GM19099 (cell line): ENCODE measurements around the gene PDE8A.

Source experiments
- POLR2A ChIP-seq: IDR thresholded peaks from 3 replicates; pipeline ENCODE4 v1.6.1; 2011; ENCODE audit warnings: low read depth; ENCODE audit not compliant: insufficient read length; ENCODE audit errors: extremely low read depth

PDE8A gene

DNA sequence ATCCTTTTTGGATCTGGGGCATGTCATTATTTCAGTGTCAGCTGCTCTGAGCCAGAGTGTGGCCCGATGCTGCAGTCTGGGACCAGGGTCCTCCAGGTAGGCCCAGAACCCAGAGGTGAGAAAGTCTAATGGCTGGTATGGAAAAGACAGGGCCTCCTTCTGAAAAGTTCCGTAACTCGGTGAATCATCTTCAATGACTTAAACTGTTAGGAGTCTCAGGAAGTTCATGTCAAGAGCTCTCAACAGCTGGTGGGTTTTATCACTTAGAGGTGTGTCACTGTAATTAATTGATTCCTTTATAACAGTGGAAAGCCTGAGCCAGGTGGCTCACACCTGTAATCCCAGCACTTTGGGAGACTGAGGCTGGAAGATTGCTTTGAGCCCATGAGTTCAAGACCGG, 28.5 kb upstream of the PDE8A start:
- TF ChIP-seq POLR2A, result no peak

DNA sequence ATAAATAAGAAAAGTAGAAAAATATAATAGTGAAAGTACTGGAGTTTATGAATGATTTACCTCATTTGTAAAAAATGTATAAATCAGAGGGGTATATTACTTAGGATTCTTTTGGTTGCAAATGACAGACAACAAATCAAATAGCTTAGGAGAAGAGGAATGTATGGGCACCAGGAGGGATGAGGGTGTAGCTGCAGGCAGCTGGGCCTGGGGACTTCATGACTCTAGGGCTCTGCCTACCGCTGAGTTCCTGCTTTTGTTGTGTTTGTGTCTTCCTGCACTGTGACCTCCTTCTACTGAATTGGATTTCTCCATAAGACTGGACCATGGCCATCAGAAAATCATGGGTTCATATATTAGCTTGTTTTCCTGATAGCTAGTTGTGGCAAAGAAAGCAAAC, 27.9 kb upstream of the PDE8A start:
- no peak for TF ChIP-seq POLR2A

DNA sequence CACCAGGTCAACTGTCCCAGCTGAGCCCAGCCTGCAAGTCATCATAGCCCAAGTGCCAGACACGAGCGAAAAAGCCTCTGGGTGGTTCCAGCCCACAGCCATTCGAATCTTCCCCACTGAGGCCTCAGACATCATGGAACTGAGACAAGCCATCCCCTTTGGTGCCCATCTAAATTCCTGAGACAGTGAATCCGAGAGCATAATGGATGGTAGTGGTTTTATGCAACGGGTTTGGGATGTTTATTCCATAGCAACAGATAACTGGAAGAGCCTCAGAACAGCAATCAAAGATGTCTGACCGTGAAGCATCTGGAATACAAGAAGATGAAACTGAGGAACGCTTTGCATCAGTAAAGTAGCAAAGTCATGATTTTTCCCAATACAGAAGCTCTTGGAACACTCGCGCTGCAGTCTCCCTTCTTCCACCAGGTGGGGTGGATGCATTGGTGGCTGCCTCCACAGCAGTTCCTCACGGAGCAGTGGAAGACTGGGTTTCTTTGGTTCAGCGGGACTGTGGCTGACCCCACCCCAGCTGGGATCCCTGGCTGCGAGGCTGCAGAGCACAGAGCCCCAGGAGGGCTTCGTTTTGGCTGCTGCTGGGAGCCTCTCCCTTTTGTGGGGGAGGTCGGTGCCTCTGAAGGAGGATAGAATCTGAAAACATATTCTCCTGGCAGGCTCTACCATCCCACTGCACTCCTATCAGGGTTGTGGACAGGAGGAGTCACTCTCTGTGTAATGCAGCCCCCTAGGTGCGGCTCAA, 26.4 kb upstream of the PDE8A start:
- no peak for TF ChIP-seq POLR2A

DNA sequence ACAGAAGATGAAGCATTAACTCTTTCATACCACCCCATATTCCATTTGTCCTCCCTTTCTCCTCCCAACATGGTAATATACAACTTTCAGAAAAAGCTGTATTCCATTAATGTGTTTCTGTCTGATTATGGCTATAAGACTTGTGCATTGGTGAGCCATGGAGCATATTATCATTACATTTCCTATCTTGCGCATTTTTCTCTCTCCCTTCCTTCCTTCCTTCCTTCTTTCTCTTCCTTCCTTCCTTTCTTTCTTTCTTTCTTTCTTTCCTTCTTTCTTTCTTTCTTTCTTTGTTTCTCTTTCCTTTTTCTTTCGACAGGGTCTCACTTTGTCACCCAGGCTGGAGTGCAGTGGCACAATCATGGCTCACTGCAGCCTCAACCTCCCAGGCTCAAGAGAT, 25.5 kb upstream of the PDE8A start:
- TF ChIP-seq POLR2A, result no peak

DNA sequence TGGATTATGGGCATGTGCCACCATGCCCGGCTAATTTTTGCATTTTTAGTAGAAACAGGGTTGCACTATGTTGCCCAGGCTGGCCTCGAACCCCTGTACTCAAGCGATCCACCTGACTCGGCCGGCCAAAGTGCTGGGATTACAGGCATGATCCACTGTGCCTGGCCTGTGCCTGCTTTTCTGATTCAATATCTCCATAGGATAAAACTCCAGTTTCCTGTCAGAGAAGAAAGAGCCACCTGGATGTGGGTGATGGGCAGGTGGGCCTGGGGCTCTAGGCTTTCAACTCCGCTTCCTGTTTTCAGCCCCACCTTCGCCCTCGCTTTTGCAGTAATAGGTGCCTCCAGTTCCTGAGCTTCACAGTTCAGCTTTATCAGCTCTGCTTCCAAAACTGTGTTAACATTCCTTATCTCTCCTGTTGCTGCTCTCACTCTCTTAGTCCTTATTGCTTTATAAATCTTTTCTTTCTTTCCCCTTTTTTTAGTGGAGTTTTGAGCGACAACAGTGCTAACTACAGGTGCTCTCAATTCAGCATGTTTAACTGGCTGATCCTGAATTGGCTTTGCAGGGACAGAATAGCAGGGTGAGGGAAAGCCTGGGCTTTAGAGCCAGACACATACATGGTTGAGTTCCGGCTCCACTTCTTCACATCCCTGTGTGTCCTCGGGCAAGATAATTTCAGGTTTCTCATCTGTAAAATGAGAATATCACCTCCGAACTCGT, 21.1 kb upstream of the PDE8A start:
- no peak for TF ChIP-seq POLR2A

DNA sequence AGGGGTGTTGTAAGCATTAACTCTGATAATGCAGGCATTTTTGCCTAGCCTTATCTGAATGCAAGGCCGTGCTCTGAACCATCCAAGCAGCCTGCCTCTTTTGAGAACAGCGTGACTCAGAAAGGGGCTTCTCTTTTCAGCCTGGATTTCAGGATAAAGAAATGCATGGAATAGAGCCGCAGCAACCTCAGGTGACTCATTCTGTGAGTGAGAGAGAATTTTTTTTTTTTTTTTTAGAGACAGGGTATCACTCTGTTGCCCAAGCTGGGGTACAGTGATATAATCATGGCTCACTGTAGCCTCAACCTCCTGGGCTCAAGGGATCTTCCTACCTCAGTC, 20.6 kb upstream of the PDE8A start:
- TF ChIP-seq POLR2A, result no peak

DNA sequence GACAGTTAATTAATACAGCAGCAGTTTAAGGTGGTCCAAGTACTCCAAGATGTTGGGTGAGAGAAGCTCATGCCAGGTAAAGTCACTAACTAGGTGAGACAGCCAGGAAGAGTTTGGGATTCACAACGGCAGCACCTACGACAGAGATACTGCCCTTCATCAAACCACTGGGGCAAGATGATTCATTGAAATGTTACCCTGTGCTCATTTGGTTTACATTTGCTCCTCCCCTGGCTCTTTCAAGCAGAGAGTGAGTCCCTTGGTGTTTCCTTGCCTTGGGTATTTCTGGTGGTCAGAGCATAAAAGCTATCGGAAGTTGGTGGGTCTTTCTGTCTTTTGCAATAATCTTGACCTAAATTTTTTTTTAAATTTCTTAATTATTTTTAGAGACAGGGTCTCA, 19.9 kb upstream of the PDE8A start:
- no peak for TF ChIP-seq POLR2A

DNA sequence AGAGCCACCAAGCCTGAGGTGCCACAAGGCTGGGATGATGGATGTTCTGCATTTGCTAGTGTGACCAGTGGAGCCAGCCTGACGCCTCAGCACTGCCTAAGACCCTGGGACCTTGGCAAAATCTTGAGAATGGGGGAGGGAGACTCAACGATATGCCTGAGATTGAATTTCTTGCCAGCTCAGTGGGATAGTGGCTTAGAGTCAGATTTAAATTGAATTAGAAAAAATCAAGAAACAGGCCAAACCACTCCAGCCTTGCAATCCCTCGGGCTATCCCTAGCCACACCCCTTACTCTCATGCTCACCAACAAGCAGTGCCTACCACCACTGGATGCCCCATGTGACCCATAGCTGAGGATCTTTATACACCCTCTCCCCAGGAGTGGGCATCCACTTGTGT, 18.7 kb upstream of the PDE8A start:
- TF ChIP-seq POLR2A, result no peak

DNA sequence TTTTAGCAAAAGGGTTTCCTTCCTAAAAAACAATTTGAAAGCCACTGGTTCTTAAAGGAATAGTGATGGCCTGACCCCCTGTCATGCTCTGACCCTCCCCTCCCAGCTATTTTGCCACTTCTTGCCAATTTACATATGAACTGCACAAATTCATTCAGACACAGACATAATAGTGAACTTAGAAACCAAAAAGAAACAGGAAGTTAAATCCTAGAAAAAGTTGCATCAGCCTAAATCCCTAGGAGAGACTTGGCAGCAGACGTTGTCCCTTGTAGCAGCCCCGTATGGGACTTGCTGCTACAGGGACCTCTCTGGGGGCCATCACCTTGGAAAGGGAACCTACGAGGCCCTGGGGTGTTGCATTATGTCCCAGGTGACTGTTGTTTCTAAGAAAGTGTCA, 14.3 kb upstream of the PDE8A start:
- TF ChIP-seq POLR2A, result no peak

DNA sequence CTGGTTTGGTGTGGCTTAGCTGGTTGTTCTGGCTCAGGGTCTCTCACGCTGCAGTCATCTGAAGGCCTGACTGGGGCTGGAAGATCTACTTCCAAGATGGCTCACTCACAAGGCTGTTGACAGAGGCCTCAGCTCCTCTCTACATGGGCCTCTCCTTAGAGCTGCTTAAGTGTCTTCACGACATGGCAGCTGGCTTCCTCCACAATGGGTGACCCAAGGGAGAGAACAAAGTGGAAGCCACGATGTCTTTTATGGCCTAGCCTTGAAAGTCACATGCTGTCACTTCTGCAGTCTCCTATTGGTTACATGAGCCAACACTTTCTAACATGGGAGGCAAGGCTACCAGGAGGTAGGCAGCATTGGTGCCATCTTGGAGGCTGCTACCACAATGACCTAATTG, 13.4 kb upstream of the PDE8A start:
- no peak for TF ChIP-seq POLR2A

DNA sequence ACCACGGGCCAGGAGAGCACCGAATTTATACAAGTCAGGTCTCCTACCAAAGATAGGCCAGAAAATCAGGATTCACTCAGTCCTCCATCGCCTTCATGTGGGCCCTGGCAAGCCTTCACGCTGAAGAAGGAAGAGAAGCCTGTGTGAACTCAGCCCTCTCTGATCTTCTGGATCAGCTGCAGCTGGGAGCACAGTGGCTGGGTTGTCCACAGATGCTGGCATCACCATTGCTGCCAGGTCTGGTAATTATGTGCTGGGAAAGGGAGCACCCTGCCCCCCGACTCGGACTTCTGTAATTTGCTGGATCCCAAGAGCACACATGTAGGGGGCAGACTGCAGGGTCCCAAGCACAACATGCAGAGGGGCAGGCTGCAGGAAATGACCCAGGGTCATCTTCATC, 12.4 kb upstream of the PDE8A start:
- no peak for TF ChIP-seq POLR2A

DNA sequence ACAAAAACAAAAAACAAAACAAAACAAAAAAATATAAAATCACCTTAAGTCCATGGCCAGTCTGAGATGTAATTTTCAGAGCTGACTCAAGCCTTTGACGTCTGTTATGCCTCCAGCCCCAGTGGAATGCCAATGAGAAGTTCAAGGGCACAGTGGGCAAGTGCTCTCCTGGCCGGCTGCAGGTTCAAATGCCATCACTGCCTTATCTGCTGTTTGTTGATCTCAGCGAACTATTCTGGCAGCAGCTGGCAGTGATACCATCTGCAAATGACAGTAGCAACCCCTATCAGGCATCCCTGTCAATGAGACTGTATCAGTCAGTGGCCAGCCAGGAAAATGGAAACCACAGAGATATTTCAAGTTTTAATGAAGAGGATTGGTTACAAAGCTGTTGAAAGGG, 10.8 kb upstream of the PDE8A start:
- no peak for TF ChIP-seq POLR2A

DNA sequence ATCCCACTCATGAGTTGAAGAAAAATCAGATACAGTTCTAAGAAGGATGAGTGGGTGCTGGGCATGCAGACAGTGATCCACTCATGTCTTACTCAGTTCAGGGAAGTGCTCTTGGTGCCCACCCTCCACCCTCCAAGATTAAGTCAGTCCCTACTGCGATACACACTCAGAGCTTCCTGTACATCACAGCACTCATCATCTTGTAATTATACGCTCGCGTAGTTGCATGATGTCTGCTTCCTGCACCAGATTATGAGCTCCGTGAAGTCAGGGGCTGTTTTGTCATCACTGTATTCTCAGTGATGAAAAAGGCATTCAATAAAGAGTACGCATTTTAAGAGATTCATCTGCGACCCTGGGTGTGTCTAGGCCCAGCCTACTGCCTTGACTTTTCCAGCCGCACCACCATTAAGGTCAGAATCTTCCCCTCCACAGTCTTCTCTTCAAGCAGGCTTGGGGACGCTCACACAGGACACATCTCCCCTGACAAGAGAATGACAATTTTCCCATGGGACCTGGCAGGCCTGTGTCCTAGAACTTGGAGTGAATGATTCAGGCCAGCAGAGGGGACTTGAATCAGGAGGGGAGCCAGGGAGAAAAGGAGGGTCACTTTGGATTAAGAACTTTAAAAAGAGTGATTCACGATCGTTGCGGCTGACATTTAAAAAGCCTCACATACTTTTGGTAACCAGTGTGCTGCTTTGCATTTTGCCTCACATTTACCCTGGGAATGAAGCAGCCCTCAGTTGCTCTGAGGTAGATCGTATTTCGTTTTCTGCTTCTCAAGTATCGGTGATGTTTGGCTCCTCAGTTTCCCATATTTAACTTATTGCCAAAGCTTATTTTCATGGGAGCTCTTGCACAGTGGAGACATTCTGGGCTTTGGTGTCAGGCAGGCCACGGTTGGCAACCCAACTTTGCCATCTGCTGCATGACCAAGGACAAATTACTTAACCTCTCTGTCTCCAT, 7.9 kb upstream of the PDE8A start:
- TF ChIP-seq POLR2A, result no peak

DNA sequence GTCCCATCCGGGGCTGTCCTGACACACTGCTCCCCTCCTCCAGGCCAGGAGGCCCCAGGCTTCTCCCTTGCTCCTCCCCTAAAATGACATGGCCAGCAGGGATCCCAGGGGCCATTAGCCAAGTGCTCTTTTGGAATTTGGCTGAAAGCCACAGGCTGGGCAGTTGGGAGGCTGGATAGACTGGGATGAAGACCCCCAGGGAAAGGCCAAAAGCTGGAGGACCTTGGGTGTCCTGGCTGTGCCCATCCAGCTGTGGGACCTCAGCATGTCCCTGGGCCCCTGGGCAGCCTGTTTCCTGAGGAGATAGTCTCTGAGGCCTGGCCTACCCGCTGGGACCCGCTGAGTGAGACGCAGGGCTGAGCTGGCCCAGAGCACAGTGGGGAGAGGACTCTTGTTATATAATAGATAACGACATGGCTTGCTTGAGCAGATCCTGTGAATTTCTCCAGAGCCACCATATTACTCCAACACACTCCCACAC, 5.7 kb upstream of the PDE8A start:
- no peak for TF ChIP-seq POLR2A

DNA sequence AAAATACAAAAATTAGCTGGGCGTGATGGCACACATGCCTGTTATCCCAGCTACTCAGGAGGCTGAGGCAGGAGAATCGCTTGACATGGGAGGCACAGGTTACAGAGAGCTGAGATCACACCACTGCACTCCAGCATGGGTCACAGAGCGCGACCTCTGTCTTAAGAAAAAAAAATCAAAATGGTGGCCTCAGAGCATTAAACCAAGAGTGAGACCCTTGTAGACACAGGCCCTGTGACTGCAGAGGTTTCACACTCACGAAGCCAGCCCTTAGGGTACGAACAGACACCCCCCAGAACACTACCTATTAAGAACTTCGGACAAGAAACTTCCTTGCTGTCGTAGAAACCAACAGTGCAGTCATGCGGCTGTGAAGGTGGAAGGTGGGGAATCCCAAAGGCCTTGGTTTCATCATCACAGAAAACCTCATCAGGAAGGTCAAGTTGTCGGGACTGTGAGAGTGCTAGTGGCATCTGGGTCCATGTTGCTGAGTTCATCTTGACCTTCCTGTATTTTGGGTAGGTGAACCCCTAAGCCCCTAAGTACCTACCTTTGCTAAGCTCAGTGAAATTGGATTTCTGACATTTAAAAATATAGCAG, 4.8 kb upstream of the PDE8A start:
- TF ChIP-seq POLR2A, result no peak
